Nephron (organoid): ENCODE measurements around the gene NTM.
"Not testable (repeated sequence)": the region's sequence is repeated elsewhere in the genome, so short reads cannot be mapped to it uniquely, and the experiment has no call there.

Source experiments
- H3K27ac Mint-ChIP-seq, 3 experiments: 2 replicates each; pipeline ENCODE4 v1.8.0; 2020; ENCODE audit warnings: mixed read lengths in 3 of 3, mild to moderate bottlenecking in 2 of 3, moderate library complexity in 1 of 3
- H3K27me3 Mint-ChIP-seq: 2 replicates; pipeline ENCODE4 v1.8.0; 2021; ENCODE audit warnings: low read depth, mild to moderate bottlenecking, moderate library complexity, mixed read lengths
- H3K36me3 Mint-ChIP-seq: 2 replicates; pipeline ENCODE4 v1.8.0; 2020; ENCODE audit warnings: low read depth, mixed read lengths
- H3K4me1 Mint-ChIP-seq: 2 replicates; pipeline ENCODE4 v1.8.0; 2020; ENCODE audit warnings: mixed read lengths
- H3K4me3 Mint-ChIP-seq, 3 experiments: 2 replicates each; pipeline ENCODE4 v1.8.0; 2020; ENCODE audit warnings: mild to moderate bottlenecking in 3 of 3, mixed read lengths in 3 of 3, moderate library complexity in 2 of 3
- H3K9me3 Mint-ChIP-seq: 2 replicates; pipeline ENCODE4 v1.8.0; 2020; ENCODE audit warnings: mixed read lengths
- CTCF ChIP-seq, 3 experiments: fragments of 200-600 bp; sonication (generic); IDR thresholded peaks; one replicate each; pipeline ENCODE4 v1.5.0; 2021; ENCODE audit warnings: antibody characterized with exemption in 3 of 3; ENCODE audit not compliant: unreplicated experiment in 3 of 3

Gene NTM

GRCh38 chr11:132314911-132315455, 944.6 kb downstream of the NTM start:
- Mint-ChIP-seq H3K4me1 (no peaks in the 10 kb centered on the region), H3K4me3 (no peak overlapping the region), H3K9me3 (peaks cover 12% of the 10 kb centered on the region), H3K27me3 (peaks cover 3% of the 10 kb centered on the region), H3K27ac (no peak overlapping the region), H3K36me3 (peaks cover 7% of the 10 kb centered on the region)
- no peak for TF ChIP-seq CTCF (IDR thresholded peaks at IDR 0.05; ENCODE audit: unreplicated experiment in 3 of 3)

GRCh38 chr11:132315696-132316095, 945.3 kb downstream of the NTM start:
- Mint-ChIP-seq H3K36me3 (peaks cover 7% of the 10 kb centered on the region), H3K27ac (no peak overlapping the region), H3K27me3 (peaks cover 2% of the 10 kb centered on the region), H3K4me3 (no peak overlapping the region), H3K9me3 (peaks cover 12% of the 10 kb centered on the region), H3K4me1 (no peaks in the 10 kb centered on the region)
- TF ChIP-seq CTCF (IDR thresholded peaks at IDR 0.05; ENCODE audit: unreplicated experiment in 3 of 3) = no peak

GRCh38 chr11:132318421-132319157, 948.2 kb downstream of the NTM start:
- Mint-ChIP-seq H3K4me1 (no peaks in the 10 kb centered on the region), H3K27me3 (no peaks in the 10 kb centered on the region), H3K4me3 (no peak overlapping the region), H3K9me3 (peaks cover 12% of the 10 kb centered on the region), H3K27ac (no peak overlapping the region), H3K36me3 (peaks cover 7% of the 10 kb centered on the region)
- no peak for TF ChIP-seq CTCF (IDR thresholded peaks at IDR 0.05; ENCODE audit: unreplicated experiment in 3 of 3)

- H3K27ac Mint-ChIP-seq, H3K4me1 Mint-ChIP-seq, H3K4me3 Mint-ChIP-seq, H3K36me3 Mint-ChIP-seq, H3K27me3 Mint-ChIP-seq: not testable (repeated sequence)
- H3K9me3 Mint-ChIP-seq = peaks cover 12% of the 10 kb centered on the region
Measured at GRCh38 chr11:132319419-132319818, 949.0 kb downstream of the NTM start.

GRCh38 chr11:132330515-132330914, 960.1 kb downstream of the NTM start:
- no peak for TF ChIP-seq CTCF (IDR thresholded peaks at IDR 0.05; ENCODE audit: unreplicated experiment in 3 of 3)
- H3K36me3 Mint-ChIP-seq = no peaks in the 10 kb centered on the region
- H3K27ac Mint-ChIP-seq = no peak overlapping the region
- H3K4me3 Mint-ChIP-seq = no peak overlapping the region
- H3K9me3 Mint-ChIP-seq = no peaks in the 10 kb centered on the region
- H3K27me3 Mint-ChIP-seq = peaks cover 23% of the 10 kb centered on the region
- H3K4me1 Mint-ChIP-seq = no peaks in the 10 kb centered on the region

GRCh38 chr11:132332521-132332920, 962.1 kb downstream of the NTM start:
- H3K27me3 Mint-ChIP-seq = peaks cover 26% of the 10 kb centered on the region
- H3K4me3 Mint-ChIP-seq = no peak overlapping the region
- no peaks in the 10 kb centered on the region for H3K36me3 Mint-ChIP-seq
- H3K9me3 Mint-ChIP-seq = no peaks in the 10 kb centered on the region
- no peak overlapping the region for H3K27ac Mint-ChIP-seq
- TF ChIP-seq CTCF (IDR thresholded peaks at IDR 0.05; ENCODE audit: unreplicated experiment in 3 of 3) = no peak
- H3K4me1 Mint-ChIP-seq = no peaks in the 10 kb centered on the region
